K562 (cell line): ENCODE results near the gene AMT. TPM values are rescaled to one million over a fixed set of nuclear protein-coding genes. Genes with fewer than 3 reads are reported as not detected.

ENCODE experiments used
- ATAC-seq: fragments of 200-7000 bp; cut with Tn5 transposase; 3 replicates; pipeline ENCODE4 v1.9.1; 2020; ENCODE audit warnings: moderate library complexity
- BruUV-seq: library from RNA; stranded (reverse); fragments of 400-500 nt; replicated peaks from 2 replicates; lab custom pipeline; 2021; lab: Mats Ljungman, UMichigan
- CTCF ChIA-PET: fragments of 300-600 bp; formaldehyde crosslinking; extraction: SDS; loops from one replicate; lab custom pipeline; 2021; ENCODE audit warnings: low intra/inter-chr PET ratio; lab: Yijun Ruan, JAX
- POLR2A ChIA-PET: fragments of 300-600, 350-650 bp; sonication (Branson Sonifier 250); formaldehyde crosslinking; extraction: SDS; loops from one replicate; lab custom pipeline; 2021; ENCODE audit warnings: antibody characterized with exemption, inconsistent platforms; lab: Yijun Ruan, JAX
- DNase-seq, 4 experiments: peaks; one replicate each; pipeline versions ENCODE4 v3.0.0 to v3.0.0-alpha.2; 2011 to 2018; ENCODE audit warnings: low spot score in 3 of 4, mixed read lengths in 3 of 4; ENCODE audit errors: extremely low read depth in 1 of 4
- FAIRE-seq: peaks from 2 replicates; lab custom pipeline; 2011; peaks lifted over from hg19 to GRCh38; lab: Jason Lieb, UNC
- H2AFZ ChIP-seq: 2 replicates; pipeline ENCODE4 v1.6.0; 2011; ENCODE audit warnings: low read depth, low read length, control low read depth, inconsistent platforms
- H3K27ac ChIP-seq: fragments of 200-600 bp; 3 replicates; pipeline ENCODE4 v1.8.0; 2011; ENCODE audit warnings: low read depth, mild to moderate bottlenecking, control low read depth, inconsistent platforms, low read length, moderate library complexity, mixed read lengths; ENCODE audit errors: extremely low read depth
- H3K27me3 ChIP-seq, 2 experiments: fragments of 300-600 bp in 1 of 2; 2 replicates in 1 of 2; 3 replicates in 1 of 2; pipeline versions ENCODE4 v1.6.0 to v1.8.0; 2011; ENCODE audit warnings: inconsistent platforms in 2 of 2, low read length in 2 of 2, mild to moderate bottlenecking in 1 of 2, mixed read lengths in 1 of 2, moderate library complexity in 1 of 2; ENCODE audit not compliant: control insufficient read depth in 2 of 2, insufficient read depth in 2 of 2
- H3K36me3 ChIP-seq: fragments of 300-600 bp; 3 replicates; pipeline ENCODE4 v1.8.0; 2011; ENCODE audit warnings: mild to moderate bottlenecking, low read length, inconsistent platforms; ENCODE audit not compliant: control insufficient read depth, insufficient read depth
- H3K4me1 ChIP-seq, 2 experiments: fragments of 200-600 bp in 1 of 2; replicated peaks in 1 of 2; 2 replicates in 1 of 2; 3 replicates in 1 of 2; pipeline versions ENCODE4 v1.5.1 to v1.8.0; 2011; ENCODE audit warnings: inconsistent platforms in 2 of 2, low read length in 2 of 2, mild to moderate bottlenecking in 1 of 2, mixed read lengths in 1 of 2, moderate library complexity in 1 of 2; ENCODE audit not compliant: control insufficient read depth in 2 of 2, insufficient read depth in 2 of 2
- H3K4me2 ChIP-seq: 2 replicates; pipeline ENCODE4 v1.6.1; 2011; ENCODE audit warnings: low read length, control low read depth, inconsistent platforms, mixed read lengths; ENCODE audit not compliant: insufficient read depth
- H3K4me3 ChIP-seq: fragments of 200-600 bp; sonication (generic), shearing (Covaris generic); 2 replicates; pipeline ENCODE4 v1.5.1; 2016; ENCODE audit warnings: control low read depth, inconsistent platforms
- H3K79me2 ChIP-seq: fragments of 200-600 bp; 3 replicates; pipeline ENCODE4 v1.8.0; 2011; ENCODE audit warnings: low read length, inconsistent platforms; ENCODE audit not compliant: control insufficient read depth, insufficient read depth
- H3K9ac ChIP-seq, 2 experiments: 2 replicates each; pipeline versions ENCODE4 v1.6.0 to v1.6.1; 2011; ENCODE audit warnings: low read depth in 2 of 2, low read length in 2 of 2, control low read depth in 1 of 2, inconsistent platforms in 1 of 2, mild to moderate bottlenecking in 1 of 2, mixed read lengths in 1 of 2; ENCODE audit not compliant: insufficient read depth in 1 of 2
- H3K9me1 ChIP-seq: one replicate; pipeline ENCODE4 v1.6.0; 2011; ENCODE audit warnings: inconsistent platforms, mild to moderate bottlenecking, low read length, moderate library complexity; ENCODE audit not compliant: control insufficient read depth, insufficient read depth
- H3K9me3 ChIP-seq: replicated peaks from 2 replicates; pipeline ENCODE4 v1.5.1; 2011; ENCODE audit warnings: low read depth, low read length, inconsistent platforms; ENCODE audit not compliant: control insufficient read depth, insufficient read depth
- H4K20me1 ChIP-seq: replicated peaks from 2 replicates; pipeline ENCODE4 v1.6.1; 2011; ENCODE audit warnings: low read length, inconsistent platforms, mixed read lengths; ENCODE audit not compliant: control insufficient read depth, insufficient read depth
- CEBPB ChIP-seq: fragments of 450-650 bp; IDR thresholded peaks from 2 replicates; pipeline ENCODE4 v1.6.1; 2016; ENCODE audit warnings: missing genetic modification characterization, missing compliant biosample characterization
- CEBPG ChIP-seq, 3 experiments: fragments of 200-800 bp in 1 of 3; sonication (Bioruptor generic) in 1 of 3; sonication (generic) in 1 of 3; formaldehyde crosslinking in 1 of 3; IDR thresholded peaks in 2 of 3; conservative IDR thresholded peaks in 1 of 3; 2 replicates each; pipeline versions ENCODE4 v1.6.1 to v1.8.0; 2016 to 2022; ENCODE audit warnings: missing compliant biosample characterization in 2 of 3, missing genetic modification characterization in 2 of 3, mild to moderate bottlenecking in 1 of 3, missing genetic modification reagents in 1 of 3
- NCOA4 ChIP-seq: fragments of 450-650 bp; IDR thresholded peaks from 2 replicates; pipeline ENCODE4 v1.6.1; 2018; ENCODE audit warnings: mild to moderate bottlenecking; ENCODE audit not compliant: partially characterized antibody
- RAD21 ChIP-seq, 2 experiments: fragments of 250-450 bp in 1 of 2; fragments of 450-650 bp in 1 of 2; sonication (Bioruptor Pico) in 1 of 2; formaldehyde crosslinking in 1 of 2; IDR thresholded peaks in 1 of 2; conservative IDR thresholded peaks in 1 of 2; 2 replicates each; pipeline versions ENCODE4 v1.4.0 to v1.8.0; 2020 to 2022; ENCODE audit warnings: mild to moderate bottlenecking in 2 of 2, moderate library complexity in 1 of 2
- WGBS: fragments of 100-300 bp; shearing (Covaris generic); methylation state at CpG from one replicate; pipeline ENCODE4 v1.1.6; 2016; ENCODE audit warnings: low coverage, mixed read lengths; ENCODE audit not compliant: insufficient coverage; ENCODE audit errors: missing lambda C conversion rate; 5-methylcytosine and 5-hydroxymethylcytosine counted together
- in situ Hi-C: fragments of 300-500 bp; cut with MboI; formaldehyde crosslinking; loops from 4 replicates; pipeline ENCODE4 v1.15.0; 2018; ENCODE audit warnings: inconsistent platforms, mixed read lengths
- intact Hi-C: fragments of 100-400 bp; cut with micrococcal nuclease; formaldehyde crosslinking; loops from 2 replicates; pipeline ENCODE4 v1.14.2; 2022
- polyA plus RNA-seq, 8 experiments: library from polyadenylated mRNA; depleted of rRNA in 4 of 8; stranded (reverse) in 5 of 8; unstranded in 3 of 8; fragments of >200 nt; fragmentation: Nextera tagmentation in 2 of 8; fragmentation: Illumina TruSeq in 1 of 8; extraction: Ambion mirVana in 2 of 8; extraction: Trizol in 1 of 8; gene quantifications; 2 replicates each; pipeline versions ENCODE4 v1.2.1 to v1.2.3, GENCODE V29; 2011 to 2014; ENCODE audit warnings: inconsistent platforms in 1 of 8, missing spikeins in 1 of 8
- total RNA-seq, 7 experiments: library from RNA; depleted of rRNA in 6 of 7; stranded (reverse); fragments of >200 nt in 6 of 7; fragmentation: Illumina TruSeq in 2 of 7; extraction: Trizol in 2 of 7; gene quantifications; 2 replicates each; pipeline versions ENCODE4 v1.2.1 to v1.2.3, GENCODE V29; 2011 to 2021; ENCODE audit warnings: low replicate concordance in 1 of 7
- TF ChIP-seq, protein P1 (sequence below), 2 experiments: fragments of 450-650 bp in 1 of 2; sonication (generic) in 1 of 2; formaldehyde crosslinking in 1 of 2; IDR thresholded peaks in 1 of 2; conservative IDR thresholded peaks in 1 of 2; 2 replicates each; pipeline versions ENCODE4 v1.6.1 to v1.8.1; 2016 to 2023; ENCODE audit warnings: mild to moderate bottlenecking in 2 of 2, moderate library complexity in 2 of 2, inconsistent platforms in 1 of 2, missing genetic modification reagents in 1 of 2

Gene AMT
- total and polyA plus RNA-seq, 9 of the 15 experiments (the other 6 are each of a cell fraction or from before 2014, with no cell fraction given), result 0.14 to 2.1 (median 0.52) TPM

DNA sequence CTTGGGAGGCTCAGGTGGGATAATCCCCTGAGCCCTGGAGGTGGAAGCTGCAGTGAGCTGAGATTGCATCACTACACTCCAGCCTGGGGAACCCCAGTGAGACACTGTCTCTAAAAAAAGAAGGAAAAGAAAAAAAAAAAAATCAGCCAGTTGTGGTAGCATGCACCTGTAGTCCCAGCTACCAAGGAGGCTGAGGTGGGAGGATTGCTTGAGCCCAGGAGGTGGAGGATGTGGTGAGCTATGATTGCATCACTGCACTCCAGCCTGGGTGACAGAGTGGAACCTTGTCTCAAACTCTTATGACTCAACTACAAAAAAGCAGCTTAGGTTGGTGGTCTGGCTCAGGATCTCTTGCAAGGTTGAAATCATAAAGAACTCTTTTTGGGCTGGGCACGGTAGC, 44.8 kb downstream of the AMT start:
- no peaks in the 10 kb centered on the region for H3K9me3 ChIP-seq
- no peaks in the 10 kb centered on the region for H3K9me1 ChIP-seq
- no peaks in the 10 kb centered on the region; a peak in 1 of 5 replicates for H3K4me1 ChIP-seq
- FAIRE-seq (no peak), DNase-seq (peak in 1 of 4 experiments; percentile 17), ATAC-seq (peak; percentile 57; the same call in 2 of the 3 replicates)
- 100% methylated on average over 1 of the region's 1 CpG for WGBS
- in situ Hi-C loops (no loop called here), intact Hi-C loops (no loop called here)
- H3K27ac ChIP-seq, result no peak overlapping the region
- TF ChIP-seq NCOA4 (no peak), CEBPB (tag) (peak; percentile 63), RAD21 (CRISPR knock-in tag; conservative IDR thresholded peaks at IDR 0.05 in 1 of 2, IDR thresholded peaks at IDR 0.05 in 1 of 2) (no peak), CEBPG (CRISPR knock-in tag; IDR thresholded peaks at IDR 0.05) (peak; percentile 82), CEBPG (tag; conservative IDR thresholded peaks at IDR 0.05 in 1 of 2, IDR thresholded peaks at IDR 0.05 in 1 of 2) (peak; percentile 14 to 79; a peak in 2 of 4 replicates)
- TF ChIP-seq, protein P1, sequence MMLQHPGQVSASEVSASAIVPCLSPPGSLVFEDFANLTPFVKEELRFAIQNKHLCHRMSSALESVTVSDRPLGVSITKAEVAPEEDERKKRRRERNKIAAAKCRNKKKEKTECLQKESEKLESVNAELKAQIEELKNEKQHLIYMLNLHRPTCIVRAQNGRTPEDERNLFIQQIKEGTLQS (IDR thresholded peaks at IDR 0.05), result peak; percentile 85
- TF ChIP-seq, protein P1 (CRISPR knock-in tag; conservative IDR thresholded peaks at IDR 0.05), result no peak
- H3K4me2 ChIP-seq, result no peak overlapping the region
- no TSS peak for BruUV-seq
- H4K20me1 ChIP-seq, result peaks cover 3% of the 10 kb centered on the region; the same call in 1 of the 2 replicates
- no peak overlapping the region for H3K9ac ChIP-seq
- H2AFZ ChIP-seq, result no peak overlapping the region
- H3K79me2 ChIP-seq, result peaks cover 69% of the 10 kb centered on the region
- no peak overlapping the region for H3K4me3 ChIP-seq
- peaks cover 32% of the 10 kb centered on the region; the same call in 2 of the 3 replicates for H3K36me3 ChIP-seq
- ChIA-PET CTCF (no interaction called here), POLR2A (interaction anchor here (1.1 to 1.4 kb wide), 2 partner anchors 11 to 73 kb away, joined by 3 to 5 read pairs; no protein-coding TSS in a partner anchor)
- no peaks in the 10 kb centered on the region for H3K27me3 ChIP-seq
